MCF 10A (cell line): Measurements from ENCODE around the gene TCERG1L. TPM values are rescaled to one million over a fixed set of nuclear protein-coding genes. Genes with fewer than 3 reads are reported as not detected.

ENCODE experiments used
- BruUV-seq: library from RNA; stranded (reverse); fragments of 400-500 nt; replicated peaks from 2 replicates; lab custom pipeline; 2021; lab: Mats Ljungman, UMichigan
- CTCF ChIA-PET: fragments of 300-600 bp; sonication (Branson Sonifier 250); formaldehyde crosslinking; extraction: SDS; loops from one replicate; lab custom pipeline; 2021; ENCODE audit warnings: antibody characterized with exemption, inconsistent platforms; lab: Yijun Ruan, JAX
- POLR2A ChIA-PET: fragments of 300-600, 350-650 bp; sonication (Branson Sonifier 250); formaldehyde crosslinking; extraction: SDS; loops from one replicate; lab custom pipeline; 2020; ENCODE audit warnings: antibody characterized with exemption, inconsistent platforms; lab: Yijun Ruan, JAX
- DNase-seq: peaks from one replicate; pipeline ENCODE4 v3.0.0-alpha.2; 2018; ENCODE audit not compliant: unreplicated experiment
- H3K27ac Mint-ChIP-seq: one replicate; pipeline ENCODE4 v1.8.0; 2022; ENCODE audit warnings: mild to moderate bottlenecking, low read depth, mixed read lengths; ENCODE audit not compliant: unreplicated experiment
- H3K27me3 Mint-ChIP-seq: one replicate; pipeline ENCODE4 v1.8.0; 2022; ENCODE audit warnings: mixed read lengths; ENCODE audit not compliant: insufficient read depth, unreplicated experiment
- H3K36me3 Mint-ChIP-seq: one replicate; pipeline ENCODE4 v1.8.0; 2022; ENCODE audit warnings: mild to moderate bottlenecking, moderate library complexity, mixed read lengths; ENCODE audit not compliant: insufficient read depth, unreplicated experiment
- H3K4me1 Mint-ChIP-seq: one replicate; pipeline ENCODE4 v1.8.0; 2022; ENCODE audit warnings: mixed read lengths; ENCODE audit not compliant: insufficient read depth, unreplicated experiment
- H3K4me3 Mint-ChIP-seq: one replicate; pipeline ENCODE4 v1.8.0; 2022; ENCODE audit warnings: mild to moderate bottlenecking, moderate library complexity, mixed read lengths; ENCODE audit not compliant: unreplicated experiment
- H3K9me3 Mint-ChIP-seq: one replicate; pipeline ENCODE4 v1.8.0; 2022; ENCODE audit warnings: mixed read lengths; ENCODE audit not compliant: unreplicated experiment
- CTCF ChIP-seq: fragments of 200-600 bp; IDR thresholded peaks from one replicate; pipeline ENCODE4 v1.8.0; 2022; ENCODE audit warnings: antibody characterized with exemption, mild to moderate bottlenecking; ENCODE audit not compliant: unreplicated experiment
- intact Hi-C: fragments of 100-400 bp; cut with micrococcal nuclease; formaldehyde crosslinking; loops from 2 replicates; pipeline ENCODE4 v1.14.1; 2022
- total RNA-seq: library from RNA; stranded (reverse); gene quantifications from 2 replicates; pipeline ENCODE4 v1.2.3, GENCODE V29; 2022

The TCERG1L gene
- total RNA-seq, 1 experiment from 2014 or later, result not detected

DNA sequence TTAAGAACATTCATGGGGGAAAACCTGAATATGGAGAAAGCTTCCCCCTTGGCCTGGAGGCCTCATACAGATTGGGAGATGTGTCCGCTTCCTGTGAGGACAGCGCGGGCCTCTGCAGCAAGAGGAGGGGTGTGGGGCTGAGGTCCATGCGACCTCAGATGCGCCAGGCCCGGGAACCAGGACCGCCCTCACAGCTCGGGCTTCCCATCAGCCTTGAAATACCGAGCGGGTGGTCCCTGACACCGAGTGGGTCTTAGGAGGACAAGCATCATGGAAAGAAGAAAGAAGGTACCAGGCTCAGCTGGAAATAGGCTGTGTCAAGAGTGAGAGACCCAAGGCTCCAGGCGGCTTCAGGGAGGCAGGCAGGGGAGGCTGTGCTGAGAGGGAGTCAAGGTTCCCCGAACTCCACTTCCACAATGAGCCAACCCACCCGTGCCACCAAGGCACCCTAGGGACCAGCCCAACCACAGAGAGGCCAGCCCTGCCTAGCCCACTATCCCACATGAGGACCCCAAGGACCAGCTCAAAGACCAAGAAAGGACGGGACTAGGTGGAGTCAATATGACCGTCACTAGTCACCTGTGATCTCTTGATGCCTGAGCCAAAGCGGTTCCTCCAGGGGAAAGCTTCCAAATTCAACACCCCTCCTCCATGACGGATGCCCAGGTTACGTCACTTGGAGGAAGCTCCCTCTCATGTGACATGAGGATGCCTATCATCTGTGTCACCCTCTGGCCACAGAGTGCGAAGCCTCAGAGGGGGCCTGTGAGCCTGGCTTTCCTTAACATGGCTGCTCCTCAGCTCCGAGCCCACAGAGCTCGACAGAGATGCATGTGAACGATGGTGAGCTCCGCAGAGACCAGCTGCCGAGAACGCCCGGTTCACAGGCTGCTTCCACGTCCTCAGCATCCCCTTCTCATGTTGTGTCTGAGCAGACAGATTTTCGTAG is 103.7 kb downstream of the TCERG1L start:
- no peak for TF ChIP-seq CTCF
- Mint-ChIP-seq H3K36me3 (no peaks in the 10 kb centered on the region), H3K27me3 (no peaks in the 10 kb centered on the region), H3K4me3 (no peak overlapping the region), H3K4me1 (no peaks in the 10 kb centered on the region), H3K27ac (no peak overlapping the region), H3K9me3 (no peaks in the 10 kb centered on the region)
- no peak for DNase-seq
- no TSS peak for BruUV-seq
- ChIA-PET POLR2A (no interaction called here), CTCF (no interaction called here)
- intact Hi-C loops, result no loop called here

DNA sequence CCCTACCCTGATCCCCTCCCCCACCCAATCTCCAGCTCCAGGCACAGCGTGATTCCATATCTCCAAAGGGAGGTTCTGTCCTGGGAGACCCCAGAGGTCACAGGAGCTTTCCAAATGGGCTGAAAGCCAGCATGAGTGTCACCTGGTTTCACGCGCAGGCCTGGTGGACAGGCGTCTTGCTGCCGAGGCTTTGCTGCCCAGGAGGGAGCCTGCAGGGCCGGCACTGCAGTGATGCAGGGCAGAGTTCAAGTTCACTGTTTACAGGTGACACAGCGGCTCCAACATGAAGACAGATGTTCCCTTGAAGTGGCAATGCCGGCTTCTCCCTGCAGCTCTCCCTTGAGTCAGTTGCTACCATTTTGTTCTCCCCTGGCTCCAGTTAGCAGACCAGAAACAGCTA is 104.3 kb downstream of the TCERG1L start:
- no peak overlapping the region for H3K27ac Mint-ChIP-seq
- no peaks in the 10 kb centered on the region for H3K4me1 Mint-ChIP-seq
- ChIA-PET POLR2A (no interaction called here), CTCF (no interaction called here)
- no peaks in the 10 kb centered on the region for H3K36me3 Mint-ChIP-seq
- H3K9me3 Mint-ChIP-seq, result no peaks in the 10 kb centered on the region
- H3K4me3 Mint-ChIP-seq, result no peak overlapping the region
- no peak for TF ChIP-seq CTCF
- BruUV-seq, result no TSS peak
- no peaks in the 10 kb centered on the region for H3K27me3 Mint-ChIP-seq
- intact Hi-C loops, result no loop called here
- no peak for DNase-seq

DNA sequence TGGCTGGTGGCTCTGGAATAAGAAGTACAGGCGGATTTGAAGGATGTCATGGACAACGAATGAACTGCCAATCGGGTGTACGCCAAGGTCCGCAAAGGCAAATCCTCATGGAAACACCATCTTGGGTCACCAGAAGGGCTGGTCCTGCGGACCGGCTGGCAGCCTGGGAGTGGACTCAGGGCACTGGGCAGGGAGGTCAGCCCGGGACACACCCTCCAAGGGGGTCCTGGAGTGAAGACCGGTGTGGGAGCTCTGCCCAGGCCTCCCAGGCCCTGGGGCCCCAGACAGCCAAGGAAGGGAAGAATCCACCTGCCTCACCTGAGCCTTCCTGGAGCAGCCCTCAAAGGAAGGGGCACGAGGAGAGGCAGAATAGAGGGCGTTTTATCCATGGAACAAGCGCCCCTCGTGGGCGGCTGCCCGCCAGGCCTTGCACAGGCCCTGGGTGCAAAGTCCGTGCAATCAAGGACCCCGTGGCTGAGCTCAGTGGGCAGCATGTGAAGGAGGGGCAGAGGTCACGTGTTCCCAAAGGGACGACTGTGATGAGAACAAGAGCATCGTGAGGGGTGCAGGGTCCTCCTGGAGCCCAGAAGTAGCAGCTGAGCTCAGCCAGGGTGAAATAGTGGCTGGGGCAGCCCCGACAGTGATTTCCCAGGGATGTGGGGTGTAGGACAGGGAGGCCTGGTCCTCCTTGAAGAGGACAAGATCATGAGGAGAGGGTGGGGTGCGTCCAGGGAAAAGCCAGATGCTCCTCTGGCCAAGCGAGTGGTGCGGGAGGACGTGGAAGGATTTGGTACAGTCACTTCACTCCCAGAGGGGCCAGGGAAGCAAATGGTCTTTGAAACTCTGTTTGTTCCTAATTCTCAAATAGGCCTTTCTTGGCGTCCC is 105.2 kb downstream of the TCERG1L start:
- POLR2A ChIA-PET, result no interaction called here
- CTCF ChIA-PET, result interaction anchor here (0.6 kb wide), 1 partner anchor 542 kb away, joined by 5 read pairs; no protein-coding TSS in a partner anchor
- Mint-ChIP-seq H3K27ac (no peak overlapping the region), H3K36me3 (no peaks in the 10 kb centered on the region), H3K4me1 (no peaks in the 10 kb centered on the region), H3K27me3 (no peaks in the 10 kb centered on the region), H3K4me3 (no peak overlapping the region), H3K9me3 (no peaks in the 10 kb centered on the region)
- intact Hi-C loops, result no loop called here
- TF ChIP-seq CTCF, result no peak
- BruUV-seq, result no TSS peak
- DNase-seq, result no peak

DNA sequence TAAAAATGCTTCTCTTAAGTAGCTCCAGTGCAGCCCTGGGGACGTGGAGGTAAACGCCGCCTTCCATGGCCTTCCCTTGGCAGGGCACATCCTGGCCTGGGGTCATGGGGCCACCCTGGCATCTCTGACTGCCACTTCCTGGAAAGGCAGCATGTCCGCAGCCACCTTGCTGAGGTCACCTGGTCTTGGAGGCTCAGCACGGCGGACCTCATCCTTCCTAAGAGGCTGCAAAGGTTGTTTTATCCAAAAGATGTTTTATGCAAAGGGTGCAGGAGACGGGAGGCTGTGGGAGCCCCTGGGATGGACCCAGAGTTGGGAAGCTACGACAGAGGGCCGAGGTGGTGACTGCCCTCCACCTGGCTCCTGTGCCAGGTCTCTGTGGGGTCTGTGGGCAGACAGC is 106.0 kb downstream of the TCERG1L start:
- no peak for TF ChIP-seq CTCF
- CTCF ChIA-PET, result no interaction called here
- intact Hi-C loops, result no loop called here

More for the DNA sequence above, 106.0 kb downstream of the TCERG1L start:
- no peaks in the 10 kb centered on the region for H3K4me1 Mint-ChIP-seq
- POLR2A ChIA-PET, result no interaction called here
- no TSS peak for BruUV-seq
- no peak overlapping the region for H3K4me3 Mint-ChIP-seq
- H3K36me3 Mint-ChIP-seq, result no peaks in the 10 kb centered on the region
- H3K27ac Mint-ChIP-seq, result no peak overlapping the region
- no peaks in the 10 kb centered on the region for H3K27me3 Mint-ChIP-seq
- DNase-seq, result no peak
- H3K9me3 Mint-ChIP-seq, result no peaks in the 10 kb centered on the region
